GM18868 (cell line): ENCODE measurements around the gene YLPM1.

Experiments
- ATAC-seq: cut with Tn5 transposase; IDR thresholded peaks from one replicate; pipeline ENCODE4 v1.9.1; 2021; ENCODE audit warnings: mild to moderate bottlenecking, moderate library complexity; ENCODE audit not compliant: unreplicated experiment

Gene YLPM1

DNA sequence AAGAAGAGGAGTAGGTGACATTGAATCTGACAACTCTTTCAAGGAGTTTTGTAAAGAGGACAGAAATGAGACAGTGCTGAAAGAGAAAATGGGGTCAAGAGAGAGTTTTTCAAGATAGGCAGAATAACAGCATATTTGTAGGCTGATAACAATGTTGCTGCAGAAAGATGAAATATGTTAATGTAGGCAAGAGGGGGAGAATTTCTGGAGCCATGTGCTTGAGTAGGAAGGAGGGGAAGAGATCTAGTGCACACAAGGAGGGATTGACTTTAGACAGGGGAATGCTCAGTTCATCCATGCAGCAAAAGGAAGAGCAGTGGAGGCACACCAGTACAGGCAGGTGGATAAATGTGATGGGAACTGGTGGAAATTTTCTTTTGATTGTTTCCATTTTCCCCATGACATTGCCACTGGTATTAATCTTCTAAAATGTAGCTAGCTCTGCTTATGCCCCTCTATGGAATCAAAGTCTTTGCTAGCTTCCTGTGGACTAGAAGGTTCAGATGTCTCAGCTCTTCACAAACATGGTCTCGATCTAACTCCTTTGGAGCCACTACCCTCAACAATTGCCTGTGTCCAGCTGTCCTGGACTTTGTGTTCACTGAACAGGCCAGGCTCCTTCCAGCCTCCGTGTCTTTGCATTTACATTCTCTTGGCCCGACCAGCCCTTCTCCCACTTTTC lies 103.7 kb downstream of the YLPM1 start:
- ATAC-seq = no peak

DNA sequence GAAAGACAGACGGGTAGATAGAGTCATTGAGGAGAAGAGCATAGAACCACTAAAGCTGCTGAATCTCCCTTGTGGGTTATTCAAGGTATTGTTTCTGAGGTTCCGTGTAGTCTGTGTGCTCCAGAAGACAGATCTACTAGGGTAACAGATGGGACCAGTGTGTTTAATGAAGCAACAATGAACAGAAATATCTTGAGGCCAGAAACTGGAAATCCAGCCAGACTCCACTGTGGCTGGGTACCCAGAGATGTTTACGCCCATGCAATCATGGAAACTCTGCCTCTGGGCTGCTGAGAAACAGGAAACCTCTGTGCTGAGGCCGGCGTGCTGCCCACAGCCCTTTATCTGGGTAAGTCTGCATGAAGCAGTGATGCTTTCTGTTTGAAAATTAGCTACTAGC lies 104.6 kb downstream of the YLPM1 start:
- ATAC-seq = no peak

DNA sequence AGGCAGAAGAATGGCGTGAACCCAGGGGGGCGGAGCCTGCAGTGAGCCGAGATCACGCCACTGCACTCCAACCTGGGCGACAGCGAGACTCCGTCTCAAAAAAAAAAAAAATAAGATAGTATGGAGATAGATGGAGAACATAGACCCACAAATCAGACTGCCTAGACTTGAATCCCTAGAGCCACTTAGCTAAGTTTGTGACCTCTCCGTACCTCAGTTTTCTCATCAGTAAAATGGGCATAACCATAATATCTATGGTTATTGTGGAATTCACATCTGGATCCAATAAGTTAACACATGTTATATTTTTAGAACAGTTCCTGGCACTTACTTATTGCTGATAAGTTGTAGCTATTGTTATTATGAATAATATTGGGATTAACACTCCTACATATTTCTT lies 105.6 kb downstream of the YLPM1 start:
- ATAC-seq = no peak

DNA sequence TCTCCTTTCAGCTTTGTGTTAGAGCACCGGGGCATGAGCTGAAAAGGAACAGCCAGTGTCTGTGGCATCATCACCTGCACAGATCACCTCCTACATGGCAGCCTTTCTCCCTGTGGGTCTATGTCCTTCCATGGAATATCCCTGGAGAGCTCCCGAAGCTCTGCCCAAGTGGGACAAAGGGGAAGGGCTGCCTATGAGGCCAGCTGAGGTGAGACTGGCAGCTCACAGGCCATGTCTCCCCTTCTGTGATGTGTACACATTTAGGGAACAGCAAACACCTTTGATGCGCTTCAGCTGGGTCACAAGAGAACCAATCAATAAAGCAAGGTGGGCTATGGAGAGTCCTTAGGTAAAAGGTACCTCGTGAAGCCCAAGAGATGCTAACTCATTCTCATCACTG lies 108.7 kb downstream of the YLPM1 start:
- ATAC-seq = no peak

DNA sequence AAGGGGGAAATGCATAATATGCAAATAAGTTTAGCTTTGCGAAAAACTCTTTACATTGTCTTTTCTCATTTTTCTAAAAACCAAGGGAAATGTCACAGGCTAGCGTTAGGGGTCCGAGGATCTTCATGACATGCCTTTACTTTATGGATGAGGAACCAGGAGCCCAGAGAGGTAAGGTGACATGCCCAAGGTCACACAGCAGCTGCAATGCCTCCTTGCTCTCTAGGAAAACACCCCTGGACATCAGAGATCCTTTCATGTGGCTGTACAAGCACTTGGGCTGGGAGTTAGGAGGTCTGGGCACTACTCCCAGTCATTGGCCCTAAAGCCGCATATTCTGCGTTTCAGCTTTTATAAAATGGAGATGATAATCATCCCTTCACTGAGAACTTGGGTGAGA lies 112.1 kb downstream of the YLPM1 start:
- no peak for ATAC-seq

DNA sequence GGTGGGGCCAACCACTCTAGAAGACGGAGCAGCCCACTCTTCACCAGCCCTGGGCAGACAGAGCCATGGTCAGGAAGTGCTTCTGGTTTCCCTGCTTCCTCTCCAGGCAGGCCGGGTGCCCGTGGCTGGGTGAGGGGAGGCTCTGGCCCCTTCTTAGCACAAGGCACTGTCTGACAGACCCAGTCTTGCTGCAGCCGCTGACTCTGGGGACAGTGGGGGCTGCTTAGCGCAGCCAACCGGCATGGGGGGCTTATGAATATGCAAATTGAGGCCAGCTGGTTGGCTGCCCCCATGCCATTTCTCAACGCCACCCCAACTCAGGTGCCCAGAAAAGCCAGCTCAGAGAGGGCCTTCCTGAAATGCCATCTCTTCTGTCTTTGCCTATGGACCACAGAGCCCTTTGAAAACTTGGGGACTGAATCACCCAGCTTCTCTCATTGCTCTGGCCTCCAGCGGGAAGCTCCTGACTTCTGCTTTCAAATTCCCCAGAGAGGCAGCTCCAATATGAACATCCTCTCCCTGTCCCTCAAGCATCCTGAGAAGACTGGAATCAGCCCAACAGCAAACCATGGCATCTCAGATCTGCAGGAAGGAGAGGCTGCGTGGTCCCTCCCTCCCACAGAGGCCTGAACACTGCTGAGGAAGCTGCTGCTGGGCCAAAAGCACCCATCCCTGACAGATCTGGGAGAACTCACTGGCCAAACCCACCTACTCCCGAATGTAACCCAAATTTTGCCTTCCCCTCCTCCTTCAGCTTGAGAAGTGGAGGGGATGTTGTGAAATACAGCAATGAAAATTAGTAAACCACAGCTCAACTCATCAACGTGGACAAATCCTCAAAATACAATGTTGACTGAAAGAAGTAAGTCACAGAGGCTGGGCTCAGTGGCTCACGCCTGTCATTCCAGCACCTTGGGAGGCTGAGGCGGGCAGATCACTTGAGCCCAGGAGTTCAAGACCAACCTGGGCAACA lies 113.1 kb downstream of the YLPM1 start, which contains the start of gene PROX2:
PROX2 (minus strand) TSS at position 205 of the 973 bp plus-strand sequence. CDS start 12,311 bp downstream, outside the sequence.
- ATAC-seq = no peak

DNA sequence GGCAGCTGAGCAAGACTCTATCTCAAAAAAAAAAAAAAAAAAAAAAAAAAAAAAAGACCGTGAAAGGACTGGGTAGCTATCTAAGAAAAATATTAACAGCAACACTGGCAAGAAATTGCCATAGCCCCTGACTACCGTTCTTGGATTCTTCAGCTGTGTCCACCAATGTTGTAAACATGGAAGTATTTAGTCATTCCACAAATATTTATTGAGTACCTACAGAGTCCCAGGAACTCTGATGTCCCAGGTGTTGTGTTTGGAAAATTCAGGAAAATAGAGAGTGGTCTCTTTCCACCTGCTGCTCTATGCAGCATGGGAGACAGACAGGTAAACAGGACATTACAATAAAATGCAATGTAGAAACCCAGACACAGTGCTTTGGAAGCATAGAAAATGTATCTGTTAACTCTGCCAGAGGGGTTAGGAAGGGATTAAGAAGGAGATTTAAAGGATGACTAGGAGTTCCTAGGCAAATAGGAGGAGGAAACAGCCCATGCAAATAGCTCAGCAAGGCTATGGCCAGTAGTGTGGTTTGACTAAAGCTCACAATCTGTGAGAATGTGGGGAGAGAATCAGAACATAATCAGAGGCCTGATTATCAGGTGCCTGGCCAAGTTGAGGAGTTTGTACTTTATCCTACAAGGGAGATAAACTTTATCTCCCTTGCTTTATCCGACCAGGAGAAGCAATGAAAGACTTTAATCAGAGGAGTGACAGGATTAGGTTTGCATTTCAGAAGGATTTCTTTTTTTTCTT lies 116.5 kb downstream of the YLPM1 start:
- no peak for ATAC-seq

DNA sequence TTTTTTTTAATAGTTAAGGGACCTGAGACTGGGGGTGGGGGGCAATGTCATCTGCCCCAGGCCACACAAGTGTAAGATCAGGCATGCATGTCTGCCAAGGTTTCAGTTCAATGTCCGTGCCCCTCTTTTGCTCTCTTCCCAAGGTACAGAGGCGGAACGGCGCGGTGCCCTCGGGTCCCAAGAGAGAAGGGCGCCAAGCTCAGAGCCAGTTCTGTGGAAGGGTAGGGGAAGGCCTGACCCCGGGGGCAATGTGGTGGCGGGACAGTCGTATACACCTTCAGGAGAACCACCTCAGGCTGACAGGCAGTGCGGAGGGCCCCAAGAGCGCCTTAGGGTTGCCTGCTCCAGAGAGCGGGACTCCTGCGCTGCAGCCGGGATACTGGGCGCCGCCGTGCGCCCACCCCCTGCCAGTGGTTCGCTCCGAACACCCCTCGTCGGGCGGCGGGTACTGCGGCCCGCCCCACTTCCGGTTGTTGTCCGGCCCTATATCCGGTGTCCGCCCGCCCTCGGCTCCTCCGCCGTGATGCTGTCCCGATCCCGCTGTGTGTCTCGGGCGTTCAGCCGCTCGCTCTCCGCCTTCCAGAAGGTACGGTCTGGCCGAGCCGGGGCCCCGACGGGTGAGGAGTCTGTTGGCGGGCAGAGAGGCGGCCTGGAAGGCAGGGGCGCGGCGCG lies 118.5 kb downstream of the YLPM1 start, which contains the start of gene DLST:
DLST (plus strand) TSS at position 486 of the 672 bp plus-strand sequence; CDS start at position 524, 38 bp downstream.
- peak; percentile 94 for ATAC-seq

DNA sequence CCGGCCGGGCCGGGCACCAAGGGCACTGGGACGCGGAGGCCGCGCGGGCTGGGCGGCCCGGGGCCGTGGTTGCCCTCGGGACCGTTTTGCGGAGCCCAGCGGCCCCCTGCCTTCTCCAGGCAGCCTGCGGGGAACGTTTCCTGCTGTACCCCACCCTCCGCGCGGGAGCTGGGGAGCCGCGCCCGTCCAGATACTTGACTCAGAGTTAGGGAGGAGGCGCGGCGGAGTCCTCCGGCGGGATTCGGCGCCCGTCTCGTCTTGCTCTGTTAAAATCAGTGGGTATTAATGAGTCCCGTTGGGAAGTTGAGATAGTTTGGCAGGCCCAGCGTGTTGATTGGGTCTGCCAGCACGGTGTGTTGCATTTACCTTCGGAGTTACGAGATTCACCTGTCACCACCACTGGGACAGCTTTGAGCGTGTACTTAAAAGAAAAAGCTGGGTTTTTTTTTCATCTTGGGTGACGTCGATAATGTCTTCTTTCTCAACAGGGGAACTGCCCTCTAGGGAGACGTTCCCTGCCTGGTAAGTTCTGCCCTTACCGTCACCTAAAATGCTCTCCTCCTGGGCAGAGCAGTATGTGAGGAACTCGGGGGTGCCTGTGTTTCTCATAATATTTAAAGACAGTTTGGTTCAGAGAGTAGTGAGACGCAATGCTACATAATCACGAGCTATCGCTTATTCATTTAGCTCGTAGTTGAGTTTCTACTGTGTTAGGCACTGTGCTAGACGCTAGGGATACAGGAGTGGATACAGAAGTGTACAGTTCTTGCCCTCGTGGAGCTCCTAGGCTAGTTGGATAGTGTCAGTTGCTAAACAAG lies 119.2 kb downstream of the YLPM1 start:
- peak; percentile 28 for ATAC-seq
